Thyroid gland (tissue), 4 donors: ENCODE measurements around the gene ACSS1. TPM values are rescaled to one million over a fixed set of nuclear protein-coding genes. Genes with fewer than 3 reads are reported as not detected.
A peak's percentile ranks its signal among the peaks of the same experiment; 100 is the strongest.

Experiments used
- DNase-seq, 2 donors: peaks; one replicate each; pipeline ENCODE4 v3.0.0-alpha.2; 2019
- H3K27ac ChIP-seq, 3 donors: fragments of 200-600 bp; sonication (generic); 1 replicate in 2 of 3; 2 replicates in 1 of 3; pipeline ENCODE4 v1.5.1; 2016 to 2019; ENCODE audit warnings: mild to moderate bottlenecking in 1 of 3, moderate library complexity in 1 of 3
- H3K27me3 ChIP-seq: fragments of 200-600 bp; sonication (generic); one replicate; pipeline ENCODE4 v1.5.1; 2019
- H3K36me3 ChIP-seq, 2 donors: fragments of 200-600 bp; sonication (generic); one replicate each; pipeline ENCODE4 v1.5.1; 2016 to 2019
- H3K4me1 ChIP-seq, 2 donors: fragments of 200-600 bp; sonication (generic); one replicate each; pipeline ENCODE4 v1.5.1; 2017 to 2019
- H3K4me3 ChIP-seq, 3 donors: fragments of 200-600 bp; sonication (generic); replicated peaks in 1 of 3; 1 replicate in 2 of 3; 2 replicates in 1 of 3; pipeline ENCODE4 v1.5.1; 2016; ENCODE audit warnings: mild to moderate bottlenecking in 1 of 3
- H3K9me3 ChIP-seq: fragments of 200-600 bp; sonication (generic); one replicate; pipeline ENCODE4 v1.5.1; 2017
- POLR2A ChIP-seq, 2 donors: fragments of 450-650 bp; IDR thresholded peaks; one replicate each; pipeline ENCODE4 v1.6.1; 2017; ENCODE audit warnings: antibody characterized with exemption in 2 of 2, mild to moderate bottlenecking in 2 of 2, moderate library complexity in 1 of 2
- WGBS, 2 donors: methylation state at CpG; one replicate each; pipeline ENCODE4 v1.1.5; 2017; 5-methylcytosine and 5-hydroxymethylcytosine counted together
- intact Hi-C: fragments of 100-400 bp; cut with DNase I; formaldehyde crosslinking; loops from one replicate; pipeline ENCODE4 v1.15.1; 2023
- total RNA-seq, 4 donors: library from RNA; depleted of rRNA; stranded (reverse); fragments of >200 nt; gene quantifications; one replicate each; pipeline ENCODE4 v1.2.3, GENCODE V29; 2016
- TF ChIP-seq, protein P1 (sequence below), 6 experiments: fragments of 200-600 bp in 3 of 6; fragments of 450-650 bp in 3 of 6; sonication (generic) in 3 of 6; IDR thresholded peaks; one replicate each; pipeline ENCODE4 v1.5.1; 2016 to 2019; ENCODE audit warnings: antibody characterized with exemption in 6 of 6, mild to moderate bottlenecking in 2 of 6, inconsistent platforms in 1 of 6, moderate library complexity in 1 of 6

Gene ACSS1
- total RNA-seq, 4 donors from 2014 or later: 45.8 to 57.4 (median 52.1) TPM

DNA sequence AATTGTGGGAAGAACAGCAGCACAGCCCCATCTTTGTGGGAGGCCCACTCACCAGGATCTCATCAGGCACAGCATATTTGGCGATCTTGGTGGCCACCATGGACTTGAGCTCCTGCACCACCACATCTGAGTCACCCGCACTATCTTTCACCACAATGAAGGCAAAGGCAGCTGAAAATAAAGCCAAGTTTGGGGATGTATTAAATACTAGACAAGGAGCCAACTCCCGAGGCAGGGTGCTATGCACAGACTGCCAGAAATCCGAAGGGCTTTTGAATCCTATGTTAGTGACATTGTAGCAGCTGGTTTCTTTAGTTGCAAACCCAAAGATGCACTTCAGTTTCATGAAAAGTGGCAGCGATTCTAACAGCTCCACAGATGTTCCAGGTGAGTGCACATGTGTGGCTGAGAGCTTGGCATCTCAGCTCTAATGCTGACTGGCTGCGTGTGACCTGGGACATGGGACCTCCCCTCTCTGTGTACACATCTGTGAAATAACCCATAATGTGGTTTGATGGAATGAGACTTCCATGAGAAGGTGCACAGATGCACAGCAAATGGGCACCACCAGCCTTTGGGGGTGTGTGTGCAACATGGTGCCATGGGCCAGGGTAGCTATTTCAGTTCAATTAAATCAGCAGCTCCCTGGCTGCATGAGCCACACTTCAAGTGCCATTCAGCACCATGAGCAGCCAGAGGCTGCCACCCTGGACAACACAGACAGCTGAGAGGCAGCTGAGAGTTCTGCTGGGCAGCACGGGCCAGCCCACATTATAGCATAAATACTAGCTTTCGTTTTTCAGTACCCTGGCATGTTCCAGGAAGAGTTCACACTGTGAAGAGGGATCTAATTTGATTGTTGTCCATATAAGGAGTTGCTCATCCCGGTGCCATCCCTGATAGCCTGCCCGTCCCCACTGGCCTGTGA, 48.5 kb downstream of the ACSS1 start:
- no peaks in the 10 kb centered on the region for H3K27me3 ChIP-seq
- peaks cover 27 to 28% of the 10 kb centered on the region in 2 donors for H3K36me3 ChIP-seq
- DNase-seq: peak; percentile 86
- TF ChIP-seq, protein P1, sequence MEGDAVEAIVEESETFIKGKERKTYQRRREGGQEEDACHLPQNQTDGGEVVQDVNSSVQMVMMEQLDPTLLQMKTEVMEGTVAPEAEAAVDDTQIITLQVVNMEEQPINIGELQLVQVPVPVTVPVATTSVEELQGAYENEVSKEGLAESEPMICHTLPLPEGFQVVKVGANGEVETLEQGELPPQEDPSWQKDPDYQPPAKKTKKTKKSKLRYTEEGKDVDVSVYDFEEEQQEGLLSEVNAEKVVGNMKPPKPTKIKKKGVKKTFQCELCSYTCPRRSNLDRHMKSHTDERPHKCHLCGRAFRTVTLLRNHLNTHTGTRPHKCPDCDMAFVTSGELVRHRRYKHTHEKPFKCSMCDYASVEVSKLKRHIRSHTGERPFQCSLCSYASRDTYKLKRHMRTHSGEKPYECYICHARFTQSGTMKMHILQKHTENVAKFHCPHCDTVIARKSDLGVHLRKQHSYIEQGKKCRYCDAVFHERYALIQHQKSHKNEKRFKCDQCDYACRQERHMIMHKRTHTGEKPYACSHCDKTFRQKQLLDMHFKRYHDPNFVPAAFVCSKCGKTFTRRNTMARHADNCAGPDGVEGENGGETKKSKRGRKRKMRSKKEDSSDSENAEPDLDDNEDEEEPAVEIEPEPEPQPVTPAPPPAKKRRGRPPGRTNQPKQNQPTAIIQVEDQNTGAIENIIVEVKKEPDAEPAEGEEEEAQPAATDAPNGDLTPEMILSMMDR (IDR thresholded peaks at IDR 0.05): no peak
- TF ChIP-seq POLR2A (IDR thresholded peaks at IDR 0.05): no peak
- no peaks in the 10 kb centered on the region for H3K9me3 ChIP-seq
- peak overlapping the region; percentile 84 to 96 (median 85) for H3K27ac ChIP-seq
- no peak overlapping the region for H3K4me3 ChIP-seq
- intact Hi-C loops: no loop called here
- WGBS, 2 donors: 46 to 49% methylated on average over 8 to 10 of the region's 10 CpGs
- H3K4me1 ChIP-seq: peaks cover 40 to 50% of the 10 kb centered on the region in 2 donors

DNA sequence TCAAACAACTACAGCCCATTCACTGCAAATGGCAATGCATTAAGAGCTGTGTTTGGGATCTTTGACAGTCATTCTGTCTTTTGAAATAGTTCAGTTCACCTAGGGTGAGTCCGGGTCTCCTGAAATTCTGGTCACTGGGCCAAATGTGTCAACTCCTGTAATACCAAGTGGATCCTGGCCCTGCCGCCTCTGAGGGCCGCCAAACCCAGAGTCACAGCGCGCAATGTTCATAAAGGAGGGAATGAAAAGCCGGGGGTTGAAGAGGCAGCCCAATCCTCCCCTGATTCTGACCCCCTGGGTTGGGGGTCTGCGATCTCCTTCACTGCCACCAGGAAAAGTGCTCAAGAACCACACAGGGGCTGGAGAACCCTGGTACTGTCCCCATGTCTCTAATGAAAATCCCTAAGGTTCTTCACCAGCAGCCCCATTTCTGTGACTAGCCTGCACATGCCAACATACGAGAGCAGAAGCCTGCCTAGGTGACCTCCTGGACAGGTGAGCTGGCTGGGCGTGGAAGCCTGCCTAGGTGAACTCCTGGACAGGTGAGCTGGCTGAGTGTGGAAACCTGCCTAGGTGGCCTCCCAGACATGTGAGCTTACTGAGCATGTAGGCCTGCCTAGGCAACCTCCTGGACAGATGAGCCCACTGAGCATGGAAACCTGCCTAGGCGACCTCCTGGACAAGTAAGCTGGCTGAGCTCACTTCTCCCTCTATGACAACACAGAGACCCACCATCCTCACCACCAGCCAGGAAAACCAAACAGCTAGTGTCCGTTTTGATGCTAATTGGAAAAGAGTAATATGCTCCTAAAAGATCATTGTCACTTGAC, 49.3 kb downstream of the ACSS1 start:
- TF ChIP-seq, protein P1 (IDR thresholded peaks at IDR 0.05): no peak
- Histone ChIP-seq H3K27me3 (no peaks in the 10 kb centered on the region), H3K4me3 (no peak overlapping the region), H3K4me1 (peaks cover 40 to 50% of the 10 kb centered on the region in 2 donors), H3K27ac (peak overlapping the region; percentile 70 to 85 (median 85)), H3K9me3 (no peaks in the 10 kb centered on the region), H3K36me3 (peaks cover 22 to 27% of the 10 kb centered on the region in 2 donors)
- peak; percentile 44 to 55 for DNase-seq
- 86 to 95% methylated on average over 8 to 11 of the region's 11 CpGs for WGBS, 2 donors
- intact Hi-C loops: no loop called here

GRCh38 chr20:25007491-25008305, 50.2 kb downstream of the ACSS1 start:
- Histone ChIP-seq H3K4me3 (no peak overlapping the region), H3K4me1 (peaks cover 40 to 50% of the 10 kb centered on the region in 2 donors), H3K36me3 (peaks cover 13 to 21% of the 10 kb centered on the region in 2 donors), H3K27ac (peak overlapping the region; percentile 70 to 85 (median 85)), H3K9me3 (no peaks in the 10 kb centered on the region), H3K27me3 (no peaks in the 10 kb centered on the region)
- WGBS, 2 donors: 95 to 96% methylated on average over 12 to 22 of the region's 22 CpGs
- TF ChIP-seq, protein P1 (IDR thresholded peaks at IDR 0.05): no peak
- no peak for TF ChIP-seq POLR2A (IDR thresholded peaks at IDR 0.05)
- intact Hi-C loops: no loop called here
- no peak for DNase-seq

GRCh38 chr20:25006431-25007167, 51.3 kb downstream of the ACSS1 start:
- TF ChIP-seq, protein P1 (IDR thresholded peaks at IDR 0.05): no peak
- no peak for TF ChIP-seq POLR2A (IDR thresholded peaks at IDR 0.05)
- DNase-seq: peak; percentile 53 to 68
- Histone ChIP-seq H3K36me3 (peaks cover 8 to 10% of the 10 kb centered on the region in 2 donors), H3K27ac (peak overlapping the region; percentile 70 to 85 (median 73)), H3K4me3 (no peak overlapping the region), H3K9me3 (no peaks in the 10 kb centered on the region), H3K4me1 (peaks cover 40 to 46% of the 10 kb centered on the region in 2 donors), H3K27me3 (no peaks in the 10 kb centered on the region)
- intact Hi-C loops: no loop called here
- WGBS, 2 donors: 61 to 76% methylated on average over 9 of the region's 12 CpGs
